ENCODE measurements around the gene TTC34. TPM values are rescaled to one million over a fixed set of nuclear protein-coding genes. Genes with fewer than 3 reads are reported as not detected.

The TTC34 gene
- total and polyA plus RNA-seq, 2 experiments from 2014 or later, result 0.08 to 0.35 TPM

DNA sequence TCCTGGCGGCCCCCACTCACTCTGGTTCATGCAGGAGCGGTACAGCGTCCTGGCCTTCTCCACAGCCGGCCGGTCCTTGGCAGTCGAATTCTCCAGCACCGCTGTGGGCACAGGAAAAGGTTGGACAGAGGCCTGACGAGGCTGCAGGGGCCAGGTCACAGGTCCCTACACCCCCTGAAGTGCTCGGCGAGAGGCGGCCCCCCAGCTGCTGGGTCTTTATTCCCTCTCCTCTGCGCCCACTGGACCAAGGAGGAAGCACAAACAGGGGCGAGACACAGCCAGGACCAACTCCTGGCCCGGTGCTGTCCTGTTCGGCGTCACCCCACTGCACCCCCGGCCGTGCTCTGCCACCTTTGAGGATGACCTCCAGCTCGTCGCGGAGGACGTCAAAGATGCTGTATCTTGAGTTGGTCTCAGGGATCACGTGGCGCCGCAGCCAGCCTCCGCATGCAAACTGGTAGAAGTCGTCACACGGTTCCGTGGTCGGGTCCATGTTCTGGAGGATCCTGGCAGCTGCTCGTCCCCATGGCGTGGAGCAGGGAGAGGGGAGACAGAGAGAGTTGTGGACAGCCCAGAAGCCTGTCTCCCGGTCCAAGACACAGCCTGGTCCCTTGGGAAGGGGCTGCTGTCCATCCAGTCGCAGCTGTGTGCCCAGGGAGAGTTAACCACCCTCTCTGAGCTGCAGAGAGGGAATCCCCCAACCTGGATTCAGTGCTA is 192.0 kb downstream of the TTC34 start:
- Histone ChIP-seq H3K4me2 (no peak overlapping the region), H3K79me2 (replicated peaks; ENCODE audit: insufficient read depth) (no peaks in the 10 kb centered on the region), H3K9me2 (ENCODE audit: insufficient read depth) (no peaks in the 10 kb centered on the region; the same call in 1 of the 2 replicates), H2AFZ (no peak overlapping the region), H3K4me1 (ENCODE audit: insufficient read depth) (no peaks in the 10 kb centered on the region; the same call in 1 of the 2 replicates), H4K20me1 (replicated peaks; ENCODE audit: insufficient read depth) (no peaks in the 10 kb centered on the region), H3F3A (replicated peaks; ENCODE audit: low read depth) (no peaks in the 10 kb centered on the region), H3K4me3 (no peak overlapping the region), H3K36me3 (ENCODE audit: insufficient read depth) (no peaks in the 10 kb centered on the region), H3K27ac (ENCODE audit: low read depth) (no peak overlapping the region), H3K27me3 (ENCODE audit: insufficient read depth) (no peaks in the 10 kb centered on the region)
- TF ChIP-seq ZNF114 (CRISPR knock-in tag; IDR thresholded peaks at IDR 0.05) (no peak), POLR2AphosphoS5 (IDR thresholded peaks at IDR 0.05; ENCODE audit: low read depth) (no peak), ZNF331 (CRISPR knock-in tag; IDR thresholded peaks at IDR 0.05; ENCODE audit: low read depth) (no peak), JUNB (IDR thresholded peaks at IDR 0.05; ENCODE audit: unreplicated experiment) (no peak), STAT1 (IDR thresholded peaks at IDR 0.05; ENCODE audit: unreplicated experiment) (no peak), EZH2phosphoT487 (IDR thresholded peaks at IDR 0.05; ENCODE audit: unreplicated experiment) (no peak), EZH2 (IDR thresholded peaks at IDR 0.05; ENCODE audit: low read depth, unreplicated experiment) (no peak), NANOG (IDR thresholded peaks at IDR 0.05; ENCODE audit: borderline replicate concordance) (no peak), CREB1 (CRISPR knock-in tag; IDR thresholded peaks at IDR 0.05; ENCODE audit: low read depth) (no peak)
- TF ChIP-seq, protein P1, sequence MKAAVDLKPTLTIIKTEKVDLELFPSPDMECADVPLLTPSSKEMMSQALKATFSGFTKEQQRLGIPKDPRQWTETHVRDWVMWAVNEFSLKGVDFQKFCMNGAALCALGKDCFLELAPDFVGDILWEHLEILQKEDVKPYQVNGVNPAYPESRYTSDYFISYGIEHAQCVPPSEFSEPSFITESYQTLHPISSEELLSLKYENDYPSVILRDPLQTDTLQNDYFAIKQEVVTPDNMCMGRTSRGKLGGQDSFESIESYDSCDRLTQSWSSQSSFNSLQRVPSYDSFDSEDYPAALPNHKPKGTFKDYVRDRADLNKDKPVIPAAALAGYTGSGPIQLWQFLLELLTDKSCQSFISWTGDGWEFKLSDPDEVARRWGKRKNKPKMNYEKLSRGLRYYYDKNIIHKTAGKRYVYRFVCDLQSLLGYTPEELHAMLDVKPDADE (IDR thresholded peaks at IDR 0.05), result no peak
- TF ChIP-seq, protein P2, sequence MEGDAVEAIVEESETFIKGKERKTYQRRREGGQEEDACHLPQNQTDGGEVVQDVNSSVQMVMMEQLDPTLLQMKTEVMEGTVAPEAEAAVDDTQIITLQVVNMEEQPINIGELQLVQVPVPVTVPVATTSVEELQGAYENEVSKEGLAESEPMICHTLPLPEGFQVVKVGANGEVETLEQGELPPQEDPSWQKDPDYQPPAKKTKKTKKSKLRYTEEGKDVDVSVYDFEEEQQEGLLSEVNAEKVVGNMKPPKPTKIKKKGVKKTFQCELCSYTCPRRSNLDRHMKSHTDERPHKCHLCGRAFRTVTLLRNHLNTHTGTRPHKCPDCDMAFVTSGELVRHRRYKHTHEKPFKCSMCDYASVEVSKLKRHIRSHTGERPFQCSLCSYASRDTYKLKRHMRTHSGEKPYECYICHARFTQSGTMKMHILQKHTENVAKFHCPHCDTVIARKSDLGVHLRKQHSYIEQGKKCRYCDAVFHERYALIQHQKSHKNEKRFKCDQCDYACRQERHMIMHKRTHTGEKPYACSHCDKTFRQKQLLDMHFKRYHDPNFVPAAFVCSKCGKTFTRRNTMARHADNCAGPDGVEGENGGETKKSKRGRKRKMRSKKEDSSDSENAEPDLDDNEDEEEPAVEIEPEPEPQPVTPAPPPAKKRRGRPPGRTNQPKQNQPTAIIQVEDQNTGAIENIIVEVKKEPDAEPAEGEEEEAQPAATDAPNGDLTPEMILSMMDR (conservative IDR thresholded peaks at IDR 0.05; ENCODE audit: low read depth in 2 of 2), result no peak
- TF ChIP-seq, protein P3, sequence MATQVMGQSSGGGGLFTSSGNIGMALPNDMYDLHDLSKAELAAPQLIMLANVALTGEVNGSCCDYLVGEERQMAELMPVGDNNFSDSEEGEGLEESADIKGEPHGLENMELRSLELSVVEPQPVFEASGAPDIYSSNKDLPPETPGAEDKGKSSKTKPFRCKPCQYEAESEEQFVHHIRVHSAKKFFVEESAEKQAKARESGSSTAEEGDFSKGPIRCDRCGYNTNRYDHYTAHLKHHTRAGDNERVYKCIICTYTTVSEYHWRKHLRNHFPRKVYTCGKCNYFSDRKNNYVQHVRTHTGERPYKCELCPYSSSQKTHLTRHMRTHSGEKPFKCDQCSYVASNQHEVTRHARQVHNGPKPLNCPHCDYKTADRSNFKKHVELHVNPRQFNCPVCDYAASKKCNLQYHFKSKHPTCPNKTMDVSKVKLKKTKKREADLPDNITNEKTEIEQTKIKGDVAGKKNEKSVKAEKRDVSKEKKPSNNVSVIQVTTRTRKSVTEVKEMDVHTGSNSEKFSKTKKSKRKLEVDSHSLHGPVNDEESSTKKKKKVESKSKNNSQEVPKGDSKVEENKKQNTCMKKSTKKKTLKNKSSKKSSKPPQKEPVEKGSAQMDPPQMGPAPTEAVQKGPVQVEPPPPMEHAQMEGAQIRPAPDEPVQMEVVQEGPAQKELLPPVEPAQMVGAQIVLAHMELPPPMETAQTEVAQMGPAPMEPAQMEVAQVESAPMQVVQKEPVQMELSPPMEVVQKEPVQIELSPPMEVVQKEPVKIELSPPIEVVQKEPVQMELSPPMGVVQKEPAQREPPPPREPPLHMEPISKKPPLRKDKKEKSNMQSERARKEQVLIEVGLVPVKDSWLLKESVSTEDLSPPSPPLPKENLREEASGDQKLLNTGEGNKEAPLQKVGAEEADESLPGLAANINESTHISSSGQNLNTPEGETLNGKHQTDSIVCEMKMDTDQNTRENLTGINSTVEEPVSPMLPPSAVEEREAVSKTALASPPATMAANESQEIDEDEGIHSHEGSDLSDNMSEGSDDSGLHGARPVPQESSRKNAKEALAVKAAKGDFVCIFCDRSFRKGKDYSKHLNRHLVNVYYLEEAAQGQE (IDR thresholded peaks at IDR 0.05; ENCODE audit: unreplicated experiment), result no peak
- TF ChIP-seq, protein P4, sequence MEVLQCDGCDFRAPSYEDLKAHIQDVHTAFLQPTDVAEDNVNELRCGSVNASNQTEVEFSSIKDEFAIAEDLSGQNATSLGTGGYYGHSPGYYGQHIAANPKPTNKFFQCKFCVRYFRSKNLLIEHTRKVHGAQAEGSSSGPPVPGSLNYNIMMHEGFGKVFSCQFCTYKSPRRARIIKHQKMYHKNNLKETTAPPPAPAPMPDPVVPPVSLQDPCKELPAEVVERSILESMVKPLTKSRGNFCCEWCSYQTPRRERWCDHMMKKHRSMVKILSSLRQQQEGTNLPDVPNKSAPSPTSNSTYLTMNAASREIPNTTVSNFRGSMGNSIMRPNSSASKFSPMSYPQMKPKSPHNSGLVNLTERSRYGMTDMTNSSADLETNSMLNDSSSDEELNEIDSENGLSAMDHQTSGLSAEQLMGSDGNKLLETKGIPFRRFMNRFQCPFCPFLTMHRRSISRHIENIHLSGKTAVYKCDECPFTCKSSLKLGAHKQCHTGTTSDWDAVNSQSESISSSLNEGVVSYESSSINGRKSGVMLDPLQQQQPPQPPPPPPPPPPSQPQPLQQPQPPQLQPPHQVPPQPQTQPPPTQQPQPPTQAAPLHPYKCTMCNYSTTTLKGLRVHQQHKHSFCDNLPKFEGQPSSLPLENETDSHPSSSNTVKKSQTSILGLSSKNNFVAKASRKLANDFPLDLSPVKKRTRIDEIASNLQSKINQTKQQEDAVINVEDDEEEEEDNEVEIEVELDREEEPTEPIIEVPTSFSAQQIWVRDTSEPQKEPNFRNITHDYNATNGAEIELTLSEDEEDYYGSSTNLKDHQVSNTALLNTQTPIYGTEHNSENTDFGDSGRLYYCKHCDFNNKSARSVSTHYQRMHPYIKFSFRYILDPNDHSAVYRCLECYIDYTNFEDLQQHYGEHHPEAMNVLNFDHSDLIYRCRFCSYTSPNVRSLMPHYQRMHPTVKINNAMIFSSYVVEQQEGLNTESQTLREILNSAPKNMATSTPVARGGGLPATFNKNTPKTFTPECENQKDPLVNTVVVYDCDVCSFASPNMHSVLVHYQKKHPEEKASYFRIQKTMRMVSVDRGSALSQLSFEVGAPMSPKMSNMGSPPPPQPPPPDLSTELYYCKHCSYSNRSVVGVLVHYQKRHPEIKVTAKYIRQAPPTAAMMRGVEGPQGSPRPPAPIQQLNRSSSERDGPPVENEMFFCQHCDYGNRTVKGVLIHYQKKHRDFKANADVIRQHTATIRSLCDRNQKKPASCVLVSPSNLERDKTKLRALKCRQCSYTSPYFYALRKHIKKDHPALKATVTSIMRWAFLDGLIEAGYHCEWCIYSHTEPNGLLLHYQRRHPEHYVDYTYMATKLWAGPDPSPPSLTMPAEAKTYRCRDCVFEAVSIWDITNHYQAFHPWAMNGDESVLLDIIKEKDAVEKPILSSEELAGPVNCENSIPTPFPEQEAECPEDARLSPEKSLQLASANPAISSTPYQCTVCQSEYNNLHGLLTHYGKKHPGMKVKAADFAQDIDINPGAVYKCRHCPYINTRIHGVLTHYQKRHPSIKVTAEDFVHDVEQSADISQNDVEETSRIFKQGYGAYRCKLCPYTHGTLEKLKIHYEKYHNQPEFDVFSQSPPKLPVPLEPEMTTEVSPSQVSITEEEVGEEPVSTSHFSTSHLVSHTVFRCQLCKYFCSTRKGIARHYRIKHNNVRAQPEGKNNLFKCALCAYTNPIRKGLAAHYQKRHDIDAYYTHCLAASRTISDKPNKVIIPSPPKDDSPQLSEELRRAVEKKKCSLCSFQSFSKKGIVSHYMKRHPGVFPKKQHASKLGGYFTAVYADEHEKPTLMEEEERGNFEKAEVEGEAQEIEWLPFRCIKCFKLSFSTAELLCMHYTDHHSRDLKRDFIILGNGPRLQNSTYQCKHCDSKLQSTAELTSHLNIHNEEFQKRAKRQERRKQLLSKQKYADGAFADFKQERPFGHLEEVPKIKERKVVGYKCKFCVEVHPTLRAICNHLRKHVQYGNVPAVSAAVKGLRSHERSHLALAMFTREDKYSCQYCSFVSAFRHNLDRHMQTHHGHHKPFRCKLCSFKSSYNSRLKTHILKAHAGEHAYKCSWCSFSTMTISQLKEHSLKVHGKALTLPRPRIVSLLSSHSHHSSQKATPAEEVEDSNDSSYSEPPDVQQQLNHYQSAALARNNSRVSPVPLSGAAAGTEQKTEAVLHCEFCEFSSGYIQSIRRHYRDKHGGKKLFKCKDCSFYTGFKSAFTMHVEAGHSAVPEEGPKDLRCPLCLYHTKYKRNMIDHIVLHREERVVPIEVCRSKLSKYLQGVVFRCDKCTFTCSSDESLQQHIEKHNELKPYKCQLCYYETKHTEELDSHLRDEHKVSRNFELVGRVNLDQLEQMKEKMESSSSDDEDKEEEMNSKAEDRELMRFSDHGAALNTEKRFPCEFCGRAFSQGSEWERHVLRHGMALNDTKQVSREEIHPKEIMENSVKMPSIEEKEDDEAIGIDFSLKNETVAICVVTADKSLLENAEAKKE (CRISPR knock-in tag; IDR thresholded peaks at IDR 0.05), result no peak
- H3K27me3 Mint-ChIP-seq (ENCODE audit: insufficient read depth, low read depth, poor library complexity), result peaks cover 6% of the 10 kb centered on the region
- H3K9me3 Mint-ChIP-seq, result peaks cover 13% of the 10 kb centered on the region; the same call in 2 of the 3 replicates
- H3K27ac Mint-ChIP-seq, result no peak overlapping the region
- H3K4me1 Mint-ChIP-seq, result no peaks in the 10 kb centered on the region
- H3K4me3 Mint-ChIP-seq, result no peak overlapping the region
- DNase-seq (ENCODE audit: low spot score) (no peak), ATAC-seq (no peak)
- no peaks in the 10 kb centered on the region for H3K36me3 Mint-ChIP-seq (ENCODE audit: low read depth)
